ENCODE data around the gene TMEM223.

DNA sequence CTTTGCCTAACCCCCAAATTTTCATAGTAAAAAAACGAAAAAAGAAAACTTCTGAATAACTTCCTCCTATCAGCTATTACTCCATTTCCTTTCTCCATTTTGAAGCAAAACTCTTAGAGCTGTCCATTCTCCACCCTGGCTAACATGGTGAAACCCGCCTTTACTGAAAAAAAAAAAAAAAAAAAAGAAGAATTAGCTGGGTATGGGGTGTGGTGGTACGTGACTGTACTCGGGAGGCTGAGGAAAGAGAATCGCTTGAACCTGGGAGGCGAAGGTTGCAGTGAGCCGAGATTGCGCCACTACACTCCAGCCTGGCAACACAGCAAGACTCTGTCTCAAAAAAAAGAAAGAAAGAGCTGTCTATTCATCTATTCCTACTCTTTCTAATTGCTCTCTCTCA lies 24.8 kb upstream of the TMEM223 start:
- TF ChIP-seq, protein P1, sequence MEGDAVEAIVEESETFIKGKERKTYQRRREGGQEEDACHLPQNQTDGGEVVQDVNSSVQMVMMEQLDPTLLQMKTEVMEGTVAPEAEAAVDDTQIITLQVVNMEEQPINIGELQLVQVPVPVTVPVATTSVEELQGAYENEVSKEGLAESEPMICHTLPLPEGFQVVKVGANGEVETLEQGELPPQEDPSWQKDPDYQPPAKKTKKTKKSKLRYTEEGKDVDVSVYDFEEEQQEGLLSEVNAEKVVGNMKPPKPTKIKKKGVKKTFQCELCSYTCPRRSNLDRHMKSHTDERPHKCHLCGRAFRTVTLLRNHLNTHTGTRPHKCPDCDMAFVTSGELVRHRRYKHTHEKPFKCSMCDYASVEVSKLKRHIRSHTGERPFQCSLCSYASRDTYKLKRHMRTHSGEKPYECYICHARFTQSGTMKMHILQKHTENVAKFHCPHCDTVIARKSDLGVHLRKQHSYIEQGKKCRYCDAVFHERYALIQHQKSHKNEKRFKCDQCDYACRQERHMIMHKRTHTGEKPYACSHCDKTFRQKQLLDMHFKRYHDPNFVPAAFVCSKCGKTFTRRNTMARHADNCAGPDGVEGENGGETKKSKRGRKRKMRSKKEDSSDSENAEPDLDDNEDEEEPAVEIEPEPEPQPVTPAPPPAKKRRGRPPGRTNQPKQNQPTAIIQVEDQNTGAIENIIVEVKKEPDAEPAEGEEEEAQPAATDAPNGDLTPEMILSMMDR (IDR thresholded peaks at IDR 0.05; ENCODE audit: low read depth, low read length, poor library complexity, severe bottlenecking) = no peak
- TF ChIP-seq EZH2phosphoT487 (IDR thresholded peaks at IDR 0.05; ENCODE audit: borderline replicate concordance, low read length) = no peak

Data from DOHH2 (cell line).